Lower leg skin (tissue), 4 donors: ENCODE measurements around the gene ANKRD33. TPM values are rescaled to one million over a fixed set of nuclear protein-coding genes. Genes with fewer than 3 reads are reported as not detected.
A peak's percentile ranks its signal among the peaks of the same experiment; 100 is the strongest.

Source experiments
- DNase-seq, 2 donors: peaks; one replicate each; pipeline ENCODE4 v3.0.0-alpha.2; 2019; ENCODE audit warnings: low spot score in 2 of 2
- H3K4me3 ChIP-seq: fragments of 200-600 bp; sonication (generic); 2 replicates; pipeline ENCODE4 v1.5.1; 2017; ENCODE audit warnings: mild to moderate bottlenecking, low read depth; ENCODE audit not compliant: poor library complexity, severe bottlenecking
- POLR2A ChIP-seq, 2 donors: fragments of 450-650 bp; IDR thresholded peaks; one replicate each; pipeline ENCODE4 v1.6.1; 2016 to 2017; ENCODE audit warnings: antibody characterized with exemption in 2 of 2, mild to moderate bottlenecking in 1 of 2, moderate library complexity in 1 of 2
- WGBS, 2 donors: methylation state at CpG; one replicate each; pipeline ENCODE4 v1.1.5; 2018; 5-methylcytosine and 5-hydroxymethylcytosine counted together
- intact Hi-C: fragments of 100-400 bp; cut with DNase I; formaldehyde crosslinking; loops from one replicate; pipeline ENCODE4 v1.15.0; 2023; ENCODE audit warnings: low total_unique reads
- total RNA-seq, 4 donors: library from RNA; depleted of rRNA; stranded (reverse); fragments of >200 nt; gene quantifications; one replicate each; pipeline ENCODE4 v1.1.0, GENCODE V29; 2016
- TF ChIP-seq, protein P1 (sequence below), 3 donors: fragments of 450-650 bp; IDR thresholded peaks; one replicate each; pipeline ENCODE4 v1.5.1; 2016; ENCODE audit warnings: antibody characterized with exemption in 3 of 3, mild to moderate bottlenecking in 3 of 3, moderate library complexity in 2 of 3

The ANKRD33 gene
- total RNA-seq, 4 donors from 2014 or later, result not detected

- H3K4me3 ChIP-seq, result no peak overlapping the region
- 67 to 71% methylated on average over 6 of the region's 6 CpGs for WGBS, 2 donors
- no peak for TF ChIP-seq POLR2A (IDR thresholded peaks at IDR 0.05)
- TF ChIP-seq, protein P1, sequence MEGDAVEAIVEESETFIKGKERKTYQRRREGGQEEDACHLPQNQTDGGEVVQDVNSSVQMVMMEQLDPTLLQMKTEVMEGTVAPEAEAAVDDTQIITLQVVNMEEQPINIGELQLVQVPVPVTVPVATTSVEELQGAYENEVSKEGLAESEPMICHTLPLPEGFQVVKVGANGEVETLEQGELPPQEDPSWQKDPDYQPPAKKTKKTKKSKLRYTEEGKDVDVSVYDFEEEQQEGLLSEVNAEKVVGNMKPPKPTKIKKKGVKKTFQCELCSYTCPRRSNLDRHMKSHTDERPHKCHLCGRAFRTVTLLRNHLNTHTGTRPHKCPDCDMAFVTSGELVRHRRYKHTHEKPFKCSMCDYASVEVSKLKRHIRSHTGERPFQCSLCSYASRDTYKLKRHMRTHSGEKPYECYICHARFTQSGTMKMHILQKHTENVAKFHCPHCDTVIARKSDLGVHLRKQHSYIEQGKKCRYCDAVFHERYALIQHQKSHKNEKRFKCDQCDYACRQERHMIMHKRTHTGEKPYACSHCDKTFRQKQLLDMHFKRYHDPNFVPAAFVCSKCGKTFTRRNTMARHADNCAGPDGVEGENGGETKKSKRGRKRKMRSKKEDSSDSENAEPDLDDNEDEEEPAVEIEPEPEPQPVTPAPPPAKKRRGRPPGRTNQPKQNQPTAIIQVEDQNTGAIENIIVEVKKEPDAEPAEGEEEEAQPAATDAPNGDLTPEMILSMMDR (IDR thresholded peaks at IDR 0.05), result no peak
- peak in 1 of 2 donors; percentile 80 for DNase-seq
- intact Hi-C loops, result no loop called here
Observed at GRCh38 chr12:51910168-51910567, 22.3 kb downstream of the ANKRD33 start.

GRCh38 chr12:51910691-51911090 is 22.8 kb downstream of the ANKRD33 start:
- H3K4me3 ChIP-seq, result no peak overlapping the region
- TF ChIP-seq, protein P1 (IDR thresholded peaks at IDR 0.05), result no peak
- no peak for TF ChIP-seq POLR2A (IDR thresholded peaks at IDR 0.05)
- intact Hi-C loops, result no loop called here
- DNase-seq, result peak in 1 of 2 donors; percentile 83
- 68 to 84% methylated on average over 3 of the region's 3 CpGs for WGBS, 2 donors

DNA sequence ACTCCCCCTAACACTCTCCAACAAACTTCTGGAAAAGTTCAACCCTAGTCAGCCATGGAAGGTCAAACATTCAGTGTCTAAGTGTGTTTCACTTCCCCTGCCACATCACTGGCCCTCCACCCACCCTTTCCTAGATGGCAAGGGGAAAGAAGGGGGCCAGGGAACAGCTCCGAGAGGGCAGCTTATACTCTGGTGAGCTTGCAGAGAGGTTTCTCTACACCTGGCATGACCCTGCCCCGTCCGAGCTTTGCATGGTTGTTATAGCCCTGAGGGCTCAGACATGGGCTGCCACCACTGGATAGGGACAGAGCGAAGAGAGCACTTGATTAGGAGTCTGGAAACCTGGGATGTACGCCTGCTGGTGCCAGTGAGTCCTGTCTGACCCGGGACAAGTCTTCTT is 23.4 kb downstream of the ANKRD33 start:
- DNase-seq, result peak in 1 of 2 donors; percentile 79
- WGBS, 2 donors, result 71 to 80% methylated on average over 6 of the region's 6 CpGs
- intact Hi-C loops, result no loop called here
- no peak overlapping the region for H3K4me3 ChIP-seq
- no peak for TF ChIP-seq POLR2A (IDR thresholded peaks at IDR 0.05)
- TF ChIP-seq, protein P1 (IDR thresholded peaks at IDR 0.05), result no peak

GRCh38 chr12:51911788-51912711 is 24.1 kb downstream of the ANKRD33 start:
- DNase-seq, result peak in 1 of 2 donors; percentile 88
- 39 to 67% methylated on average over 8 of the region's 8 CpGs for WGBS, 2 donors
- no peak for TF ChIP-seq POLR2A (IDR thresholded peaks at IDR 0.05)
- TF ChIP-seq, protein P1 (IDR thresholded peaks at IDR 0.05), result no peak
- intact Hi-C loops, result no loop called here
- H3K4me3 ChIP-seq, result no peak overlapping the region

DNA sequence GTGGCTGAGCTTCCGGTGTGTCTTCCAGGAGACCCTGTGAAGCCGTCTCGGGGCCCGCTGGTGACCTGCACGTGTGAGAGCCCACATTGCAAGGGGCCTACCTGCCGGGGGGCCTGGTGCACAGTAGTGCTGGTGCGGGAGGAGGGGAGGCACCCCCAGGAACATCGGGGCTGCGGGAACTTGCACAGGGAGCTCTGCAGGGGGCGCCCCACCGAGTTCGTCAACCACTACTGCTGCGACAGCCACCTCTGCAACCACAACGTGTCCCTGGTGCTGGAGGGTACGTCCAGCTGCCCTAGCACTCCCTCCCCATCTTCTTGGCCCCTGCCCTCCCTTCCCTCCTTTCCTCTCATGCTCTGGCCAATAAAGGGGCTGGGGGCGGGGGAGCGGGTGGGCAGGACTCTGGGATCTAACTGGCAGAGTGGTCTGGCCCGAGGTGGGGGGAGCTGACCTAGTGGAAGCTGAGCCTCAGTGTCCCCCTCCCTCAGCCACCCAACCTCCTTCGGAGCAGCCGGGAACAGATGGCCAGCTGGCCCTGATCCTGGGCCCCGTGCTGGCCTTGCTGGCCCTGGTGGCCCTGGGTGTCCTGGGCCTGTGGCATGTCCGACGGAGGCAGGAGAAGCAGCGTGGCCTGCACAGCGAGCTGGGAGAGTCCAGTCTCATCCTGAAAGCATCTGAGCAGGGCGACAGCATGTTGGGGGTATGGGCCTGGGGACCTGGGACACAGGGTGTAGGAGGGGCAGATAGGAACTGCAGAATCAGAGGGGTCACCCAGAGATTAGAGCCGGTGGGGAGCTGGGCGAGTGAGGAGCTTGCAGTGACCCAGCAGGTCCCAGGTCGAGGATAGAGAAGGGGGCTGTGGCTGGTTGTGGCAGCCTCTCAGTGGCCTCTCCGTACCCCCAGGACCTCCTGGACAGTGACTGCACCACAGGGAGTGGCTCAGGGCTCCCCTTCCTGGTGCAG is 25.4 kb downstream of the ANKRD33 start:
- intact Hi-C loops, result no loop called here
- 77 to 83% methylated on average over 25 to 30 of the region's 30 CpGs for WGBS, 2 donors
- peak in 1 of 2 donors; percentile 84 for DNase-seq
- TF ChIP-seq, protein P1 (IDR thresholded peaks at IDR 0.05), result no peak
- no peak for TF ChIP-seq POLR2A (IDR thresholded peaks at IDR 0.05)
- H3K4me3 ChIP-seq, result no peak overlapping the region
